H1 (cell line): ENCODE measurements around the gene TAS2R19. TPM values are rescaled to one million over a fixed set of nuclear protein-coding genes. Genes with fewer than 3 reads are reported as not detected.

ENCODE experiments used
- CTCF ChIA-PET: fragments of 300-600 bp; sonication (Branson Sonifier 250); formaldehyde crosslinking; loops from one replicate; lab custom pipeline; 2021; ENCODE audit not compliant: partially characterized antibody; lab: Charles Lee
- POLR2A ChIA-PET: fragments of 300-600 bp; sonication (Branson Sonifier 250); formaldehyde crosslinking; loops from one replicate; lab custom pipeline; 2021; ENCODE audit warnings: inconsistent platforms; ENCODE audit not compliant: partially characterized antibody; lab: Charles Lee
- DNase-seq, 2 experiments: peaks; one replicate each; pipeline versions ENCODE4 v3.0.0 to v3.0.0-alpha.2; 2010 to 2022; ENCODE audit warnings: low spot score in 2 of 2, low read depth in 1 of 2, mixed read lengths in 1 of 2
- FAIRE-seq: peaks from 2 replicates; lab custom pipeline; 2011; peaks lifted over from hg19 to GRCh38; lab: Jason Lieb, UNC
- H2AFZ ChIP-seq: 2 replicates; pipeline ENCODE4 v1.8.1; 2012; ENCODE audit warnings: low read length, inconsistent platforms
- H2AK5ac ChIP-seq: 2 replicates; pipeline ENCODE4 v1.6.1; 2013; ENCODE audit warnings: low read depth, low read length
- H2BK120ac ChIP-seq: replicated peaks from 2 replicates; pipeline ENCODE3; 2013; ENCODE audit warnings: low read depth, low read length, inconsistent platforms
- H2BK12ac ChIP-seq: 2 replicates; pipeline ENCODE4 v1.6.1; 2013; ENCODE audit warnings: low read depth, low read length
- H2BK15ac ChIP-seq: 2 replicates; pipeline ENCODE4 v1.6.1; 2013; ENCODE audit warnings: low read length
- H2BK20ac ChIP-seq: 2 replicates; pipeline ENCODE4 v1.6.1; 2013; ENCODE audit warnings: low read length
- H2BK5ac ChIP-seq: 2 replicates; pipeline ENCODE4 v1.6.1; 2013; ENCODE audit warnings: low read depth, low read length
- H3K14ac ChIP-seq: 2 replicates; pipeline ENCODE4 v1.6.1; 2013; ENCODE audit warnings: inconsistent platforms; ENCODE audit not compliant: insufficient read length
- H3K18ac ChIP-seq: 2 replicates; pipeline ENCODE4 v1.6.1; 2013; ENCODE audit warnings: low read length; ENCODE audit errors: extremely low read depth
- H3K23ac ChIP-seq: 2 replicates; pipeline ENCODE4 v1.6.1; 2013; ENCODE audit warnings: inconsistent platforms; ENCODE audit not compliant: insufficient read length
- H3K23me2 ChIP-seq: 2 replicates; pipeline ENCODE4 v1.6.1; 2013; ENCODE audit warnings: low read depth, low read length
- H3K27ac ChIP-seq: 2 replicates; pipeline ENCODE4 v1.6.1; 2011; ENCODE audit warnings: low read depth, low read length, inconsistent platforms
- H3K27me3 ChIP-seq, 4 experiments: replicated peaks in 1 of 4; 1 replicate in 1 of 4; 2 replicates in 3 of 4; pipeline versions ENCODE4 v1.6.1 to v1.8.1; 2011 to 2013; ENCODE audit warnings: low read length in 3 of 4, mild to moderate bottlenecking in 3 of 4, inconsistent platforms in 2 of 4, mixed read lengths in 2 of 4, moderate library complexity in 1 of 4; ENCODE audit not compliant: control insufficient read depth in 3 of 4, insufficient read depth in 3 of 4; ENCODE audit errors: extremely low read depth in 1 of 4
- H3K36me3 ChIP-seq, 4 experiments: 2 replicates each; pipeline versions ENCODE4 v1.6.1 to v1.8.1; 2011 to 2013; ENCODE audit warnings: mild to moderate bottlenecking in 4 of 4, low read length in 3 of 4, moderate library complexity in 2 of 4, control low read depth in 1 of 4, inconsistent platforms in 1 of 4; ENCODE audit not compliant: insufficient read depth in 4 of 4, control insufficient read depth in 2 of 4
- H3K4ac ChIP-seq: replicated peaks from 2 replicates; pipeline ENCODE3; 2013; ENCODE audit warnings: low read length, low read depth, mixed read lengths, inconsistent platforms; ENCODE audit not compliant: insufficient read length
- H3K4me1 ChIP-seq, 4 experiments: replicated peaks in 1 of 4; 1 replicate in 1 of 4; 2 replicates in 3 of 4; pipeline versions ENCODE4 v1.6.1 to v1.8.1; 2011 to 2013; ENCODE audit warnings: low read length in 3 of 4, inconsistent platforms in 2 of 4, mixed read lengths in 1 of 4; ENCODE audit not compliant: insufficient read depth in 4 of 4, control insufficient read depth in 3 of 4
- H3K4me2 ChIP-seq, 2 experiments: 2 replicates each; pipeline versions ENCODE4 v1.6.1 to v1.8.1; 2011 to 2013; ENCODE audit warnings: low read depth in 2 of 2, low read length in 2 of 2, control low read depth in 1 of 2, inconsistent platforms in 1 of 2, mild to moderate bottlenecking in 1 of 2; ENCODE audit not compliant: insufficient read depth in 1 of 2
- H3K4me3 ChIP-seq, 4 experiments: fragments of 200-600, 300-600 bp in 1 of 4; sonication (generic), shearing (Covaris generic), sonication (Bioruptor Twin) in 1 of 4; 2 replicates each; pipeline versions ENCODE4 v1.5.1 to v1.8.1; 2011 to 2016; ENCODE audit warnings: low read length in 4 of 4, low read depth in 3 of 4, control low read depth in 2 of 4, inconsistent platforms in 2 of 4, mild to moderate bottlenecking in 2 of 4, mixed read lengths in 1 of 4, moderate library complexity in 1 of 4; ENCODE audit not compliant: insufficient read depth in 2 of 4; ENCODE audit errors: extremely low read depth in 1 of 4
- H3K56ac ChIP-seq: replicated peaks from 2 replicates; pipeline ENCODE3; 2013; ENCODE audit warnings: low read depth, mild to moderate bottlenecking, mixed read lengths, low read length, inconsistent platforms; ENCODE audit not compliant: insufficient read length
- H3K79me1 ChIP-seq: 2 replicates; pipeline ENCODE4 v1.6.1; 2013; ENCODE audit warnings: low read depth, low read length, control low read depth
- H3K79me2 ChIP-seq, 2 experiments: 2 replicates each; pipeline versions ENCODE4 v1.6.1 to v1.8.1; 2012 to 2013; ENCODE audit warnings: low read length in 2 of 2, mild to moderate bottlenecking in 2 of 2, inconsistent platforms in 1 of 2; ENCODE audit not compliant: insufficient read depth in 2 of 2, control insufficient read depth in 1 of 2
- H3K9ac ChIP-seq, 4 experiments: replicated peaks in 1 of 4; 1 replicate in 1 of 4; 2 replicates in 3 of 4; pipeline versions ENCODE4 v1.6.1 to v1.8.1; 2011 to 2013; ENCODE audit warnings: low read depth in 3 of 4, low read length in 3 of 4, control low read depth in 2 of 4, mild to moderate bottlenecking in 2 of 4, moderate library complexity in 2 of 4, inconsistent platforms in 1 of 4; ENCODE audit errors: extremely low read depth in 1 of 4
- H3K9me3 ChIP-seq, 2 experiments: 2 replicates each; pipeline versions ENCODE4 v1.6.1 to v1.8.1; 2012 to 2013; ENCODE audit warnings: mild to moderate bottlenecking in 2 of 2, moderate library complexity in 2 of 2, control low read depth in 1 of 2, inconsistent platforms in 1 of 2, low read depth in 1 of 2, low read length in 1 of 2, mixed read lengths in 1 of 2; ENCODE audit not compliant: insufficient read depth in 2 of 2
- H4K20me1 ChIP-seq, 2 experiments: replicated peaks in 1 of 2; 2 replicates each; pipeline versions ENCODE3 to v1.8.1; 2011 to 2013; ENCODE audit warnings: inconsistent platforms in 2 of 2, low read length in 2 of 2, mild to moderate bottlenecking in 1 of 2; ENCODE audit not compliant: insufficient read depth in 2 of 2, control insufficient read depth in 1 of 2
- H4K5ac ChIP-seq: 2 replicates; pipeline ENCODE4 v1.6.1; 2013; ENCODE audit warnings: low read length, low read depth, mixed read lengths, inconsistent platforms; ENCODE audit not compliant: insufficient read length
- H4K8ac ChIP-seq: 2 replicates; pipeline ENCODE4 v1.8.0; 2013; ENCODE audit warnings: mild to moderate bottlenecking, moderate library complexity, low read length, inconsistent platforms; ENCODE audit not compliant: insufficient read depth; ENCODE audit errors: extremely low read depth
- H4K91ac ChIP-seq: replicated peaks from 2 replicates; pipeline ENCODE3; 2013; ENCODE audit warnings: low read length, mixed read lengths, inconsistent platforms; ENCODE audit not compliant: insufficient read length
- BACH1 ChIP-seq: IDR thresholded peaks from 2 replicates; pipeline ENCODE4 v1.6.1; 2012; ENCODE audit warnings: low read length, improper control_type of control experiment
- BCL11A ChIP-seq, 2 experiments: IDR thresholded peaks; one replicate each; pipeline ENCODE4 v1.6.1; 2011; ENCODE audit warnings: low read depth in 2 of 2, low read length in 2 of 2, mild to moderate bottlenecking in 2 of 2
- CBX5 ChIP-seq: fragments of 300-800, 300-1000 bp; sonication (generic); IDR thresholded peaks from 2 replicates; pipeline ENCODE4 v1.7.1; 2016; ENCODE audit warnings: antibody characterized with exemption, low read length, low read depth
- GTF2F1 ChIP-seq: IDR thresholded peaks from 2 replicates; pipeline ENCODE4 v1.6.1; 2012; ENCODE audit warnings: low read depth, low read length, improper control_type of control experiment, borderline replicate concordance
- JUN ChIP-seq: IDR thresholded peaks from 2 replicates; pipeline ENCODE4 v1.6.1; 2011; ENCODE audit warnings: low read depth, mild to moderate bottlenecking, improper control_type of control experiment, low read length
- NRF1 ChIP-seq: IDR thresholded peaks from 2 replicates; pipeline ENCODE4 v1.6.1; 2011; ENCODE audit warnings: mild to moderate bottlenecking, low read depth, low read length, improper control_type of control experiment
- POLR2AphosphoS5 ChIP-seq: IDR thresholded peaks from 2 replicates; pipeline ENCODE4 v1.6.1; 2011; ENCODE audit warnings: low read depth, low read length
- RBBP5 ChIP-seq: IDR thresholded peaks from 2 replicates; pipeline ENCODE4 v1.7.1; 2012; ENCODE audit warnings: low read depth, mild to moderate bottlenecking, inconsistent platforms, low read length, moderate library complexity, borderline replicate concordance
- SIRT6 ChIP-seq: IDR thresholded peaks from one replicate; pipeline ENCODE4 v1.7.1; 2012; ENCODE audit warnings: low read length, inconsistent platforms
- SP4 ChIP-seq: IDR thresholded peaks from 2 replicates; pipeline ENCODE4 v1.6.1; 2012; ENCODE audit warnings: low read length, inconsistent platforms
- TAF1 ChIP-seq: IDR thresholded peaks from 2 replicates; pipeline ENCODE4 v1.6.1; 2011; ENCODE audit warnings: mild to moderate bottlenecking, low read depth, low read length
- USF2 ChIP-seq: IDR thresholded peaks from 2 replicates; pipeline ENCODE4 v1.6.1; 2011; ENCODE audit warnings: low read length, improper control_type of control experiment
- WGBS, 2 experiments: shearing (Covaris generic) in 1 of 2; methylation state at CpG; one replicate each; pipeline versions ENCODE4 v1.1.6 to v1.1.7; 2013 to 2015; ENCODE audit warnings: low lambda C conversion rate in 2 of 2, mixed read lengths in 2 of 2, inconsistent platforms in 1 of 2, low coverage in 1 of 2, missing lambda C conversion rate in 1 of 2; ENCODE audit not compliant: insufficient replicate concordance in 2 of 2, insufficient coverage in 1 of 2, insufficient read length in 1 of 2; ENCODE audit errors: extremely low coverage in 1 of 2, missing lambda C conversion rate in 1 of 2; 5-methylcytosine and 5-hydroxymethylcytosine counted together
- polyA plus RNA-seq, 7 experiments: library from polyadenylated mRNA; depleted of rRNA in 3 of 7; stranded (reverse) in 5 of 7; unstranded in 2 of 7; fragments of >200 nt in 5 of 7; fragments of 200-250 nt in 2 of 7; gene quantifications; 1 replicate in 5 of 7; 2 replicates in 1 of 7; 4 replicates in 1 of 7; pipeline versions ENCODE4 v1.2.1 to v1.2.3, GENCODE V29; 2011 to 2013; ENCODE audit warnings: missing spikeins in 2 of 7, mixed read lengths in 2 of 7
- total RNA-seq: library from RNA; stranded (reverse); fragmentation: NEBNext Ultra II Directional; extraction: Animal tissue kit (Norgen Biotek cat#: 25700); gene quantifications from 2 replicates; pipeline ENCODE4 v1.2.1, GENCODE V29; 2021

Gene TAS2R19
- total and polyA plus RNA-seq, 2 of the 8 experiments (the other 6 are each of a cell fraction or from before 2014, with no cell fraction given) = 0.97 to 0.99 TPM

- no peaks in the 10 kb centered on the region for H3K36me3 ChIP-seq
- ChIA-PET CTCF (no interaction called here), POLR2A (interaction anchor here (0.7 kb wide), 1 partner anchor 11 kb away, joined by 3 read pairs; no protein-coding TSS in a partner anchor)
- no peak within 1 kb of the TSS for H2AK5ac ChIP-seq
- no peak within 1 kb of the TSS for H2BK12ac ChIP-seq
- no peak within 1 kb of the TSS for H3K23ac ChIP-seq
- no peak within 1 kb of the TSS for H3K56ac ChIP-seq
- no peaks in the 10 kb centered on the region for H3K79me2 ChIP-seq
- no peak within 1 kb of the TSS for H4K91ac ChIP-seq
- H3K4ac ChIP-seq = no peak within 1 kb of the TSS
- H3K9me3 ChIP-seq = no peaks in the 10 kb centered on the region
- H3K4me2 ChIP-seq = no peak within 1 kb of the TSS
- no peak within 1 kb of the TSS for H3K14ac ChIP-seq
- H2AFZ ChIP-seq = no peak within 1 kb of the TSS
- no peak within 1 kb of the TSS for H2BK15ac ChIP-seq
- H4K8ac ChIP-seq = no peak within 1 kb of the TSS
- H3K79me1 ChIP-seq = no peaks in the 10 kb centered on the region
- peaks cover 0 to 2% of the 10 kb centered on the region in 2 experiments for H4K20me1 ChIP-seq
- no peak within 1 kb of the TSS for H3K18ac ChIP-seq
- H4K5ac ChIP-seq = no peak within 1 kb of the TSS
- no peaks in the 10 kb centered on the region for H3K23me2 ChIP-seq
- DNase-seq (no peak), FAIRE-seq (no peak)
- H3K4me3 ChIP-seq = no peak within 1 kb of the TSS
- no peak within 1 kb of the TSS for H2BK5ac ChIP-seq
- TF ChIP-seq POLR2AphosphoS5 (no peak), CBX5 (no peak), BACH1 (no peak), JUN (no peak), RBBP5 (no peak), BCL11A (IDR thresholded peaks at IDR 0.05; ENCODE audit: low read depth in 2 of 2, low read length in 2 of 2) (no peak), SIRT6 (no peak), GTF2F1 (no peak), USF2 (no peak), NRF1 (no peak), TAF1 (no peak), SP4 (no peak)
- WGBS, 2 experiments = 100% methylated on average over 6 of the region's 6 CpGs; no CpG with 5 or more reads in 1 of the 2 experiments
- no peaks in the 10 kb centered on the region for H3K4me1 ChIP-seq
- peaks cover 0 to 2% (median 0%) of the 10 kb centered on the region in 4 experiments; a peak in 1 of 7 replicates for H3K27me3 ChIP-seq
- H3K27ac ChIP-seq = no peak within 1 kb of the TSS
- no peak within 1 kb of the TSS for H3K9ac ChIP-seq
- H2BK20ac ChIP-seq = no peak within 1 kb of the TSS
- no peak within 1 kb of the TSS for H2BK120ac ChIP-seq
These were observed 8.9 kb upstream of the TAS2R19 start, which contains the start of gene TAS2R31 for GRCh38 chr12:11031307-11031706. Gene TAS2R31, minus strand, starts transcription at chr12:11031407. Its CDS starts 72 bp downstream, at chr12:11031335.
